ENCODE results near the gene SRSF1. TPM values are rescaled to one million over a fixed set of nuclear protein-coding genes. Genes with fewer than 3 reads are reported as not detected.

SRSF1 gene
- total RNA-seq, 2 experiments from 2014 or later = 115 to 121 TPM

DNA sequence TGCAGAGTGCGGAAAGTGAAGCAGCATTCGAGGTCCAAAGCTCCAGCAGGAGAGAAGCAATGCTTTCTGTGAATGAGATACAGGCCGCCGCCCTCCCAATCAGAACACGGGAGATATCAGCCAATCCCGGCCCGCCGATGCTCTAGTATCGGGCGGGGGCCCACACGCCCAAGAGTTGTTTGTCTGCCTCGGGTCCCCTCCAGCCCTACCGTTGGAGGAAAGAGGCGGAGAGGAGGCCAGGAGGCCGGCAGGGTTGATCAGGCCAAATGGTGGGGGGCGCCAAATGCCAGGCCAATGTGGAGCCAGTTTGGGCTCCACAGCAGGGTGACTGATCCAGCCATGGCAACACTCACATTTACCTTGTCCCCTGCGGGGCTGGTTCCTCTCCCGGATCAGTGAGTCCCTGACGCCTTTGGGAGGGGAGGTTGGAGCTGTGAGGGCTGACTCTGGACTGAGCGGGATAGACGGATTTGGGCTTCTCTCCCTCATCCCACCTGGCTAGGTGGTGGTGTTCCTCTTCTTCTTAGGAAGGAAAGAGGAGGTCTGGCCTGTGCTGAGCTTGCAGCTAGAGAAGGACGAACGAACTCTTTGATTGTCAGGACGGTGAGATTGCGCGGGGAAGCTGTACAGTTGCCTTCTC lies 41.4 kb downstream of the SRSF1 start:
- no peaks in the 10 kb centered on the region for H3K36me3 ChIP-seq (ENCODE audit: insufficient read depth, low read length)
- CTCF ChIA-PET = no interaction called here
- no peak overlapping the region for H3K4me3 ChIP-seq (ENCODE audit: low read length)
- H3K4me3 Mint-ChIP-seq = no peak overlapping the region
- no peak overlapping the region for H3K27ac Mint-ChIP-seq
- no peaks in the 10 kb centered on the region for H3K27me3 ChIP-seq (ENCODE audit: control insufficient read depth in 1 of 2, insufficient read depth in 2 of 2, low read length in 2 of 2)
- DNase-seq = no peak
- POLR2A ChIA-PET = interaction anchor here (0.6 kb wide), 1 partner anchor 15 kb away, joined by 3 read pairs; no protein-coding TSS in a partner anchor
- H3K36me3 Mint-ChIP-seq (ENCODE audit: low read depth) = no peaks in the 10 kb centered on the region
- no peaks in the 10 kb centered on the region for H3K4me1 ChIP-seq (ENCODE audit: insufficient read depth, low read length)
- H3K9me3 Mint-ChIP-seq = no peaks in the 10 kb centered on the region
- H3K27ac ChIP-seq (ENCODE audit: low read depth in 1 of 2, low read length in 2 of 2) = no peak overlapping the region
- no peaks in the 10 kb centered on the region for H3K9me3 ChIP-seq (ENCODE audit: control insufficient read depth in 1 of 2, insufficient read depth in 1 of 2, low read length in 2 of 2)
- H3K27me3 Mint-ChIP-seq = peaks cover 4% of the 10 kb centered on the region
- H3K4me1 Mint-ChIP-seq (ENCODE audit: low read depth) = no peaks in the 10 kb centered on the region
- TF ChIP-seq, protein P1, sequence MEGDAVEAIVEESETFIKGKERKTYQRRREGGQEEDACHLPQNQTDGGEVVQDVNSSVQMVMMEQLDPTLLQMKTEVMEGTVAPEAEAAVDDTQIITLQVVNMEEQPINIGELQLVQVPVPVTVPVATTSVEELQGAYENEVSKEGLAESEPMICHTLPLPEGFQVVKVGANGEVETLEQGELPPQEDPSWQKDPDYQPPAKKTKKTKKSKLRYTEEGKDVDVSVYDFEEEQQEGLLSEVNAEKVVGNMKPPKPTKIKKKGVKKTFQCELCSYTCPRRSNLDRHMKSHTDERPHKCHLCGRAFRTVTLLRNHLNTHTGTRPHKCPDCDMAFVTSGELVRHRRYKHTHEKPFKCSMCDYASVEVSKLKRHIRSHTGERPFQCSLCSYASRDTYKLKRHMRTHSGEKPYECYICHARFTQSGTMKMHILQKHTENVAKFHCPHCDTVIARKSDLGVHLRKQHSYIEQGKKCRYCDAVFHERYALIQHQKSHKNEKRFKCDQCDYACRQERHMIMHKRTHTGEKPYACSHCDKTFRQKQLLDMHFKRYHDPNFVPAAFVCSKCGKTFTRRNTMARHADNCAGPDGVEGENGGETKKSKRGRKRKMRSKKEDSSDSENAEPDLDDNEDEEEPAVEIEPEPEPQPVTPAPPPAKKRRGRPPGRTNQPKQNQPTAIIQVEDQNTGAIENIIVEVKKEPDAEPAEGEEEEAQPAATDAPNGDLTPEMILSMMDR (IDR thresholded peaks at IDR 0.05) = no peak
- ATAC-seq (ENCODE audit: poor library complexity) = no peak
- intact Hi-C loops (cut with DNase I, micrococcal nuclease) = no loop called here

DNA sequence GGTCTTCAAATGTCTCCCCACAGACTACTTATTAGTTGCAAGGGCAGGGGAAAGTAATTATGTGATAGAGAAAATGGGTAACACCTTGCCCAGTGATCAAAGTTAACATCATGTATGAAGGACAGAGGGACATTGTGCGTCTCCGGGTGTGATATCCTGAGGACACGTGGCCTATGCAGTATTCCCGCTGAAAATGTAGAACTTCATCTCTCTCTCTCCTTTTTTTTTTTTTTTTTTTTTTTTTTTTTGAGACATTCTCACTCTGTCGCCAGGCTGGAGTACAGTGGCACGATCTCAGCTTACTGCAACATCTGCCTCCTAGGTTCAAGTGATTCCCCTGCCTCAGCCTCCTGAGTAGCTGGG lies 43.9 kb downstream of the SRSF1 start:
- Mint-ChIP-seq H3K27ac (no peak overlapping the region), H3K27me3 (peaks cover 13% of the 10 kb centered on the region), H3K36me3 (ENCODE audit: low read depth) (no peaks in the 10 kb centered on the region), H3K4me3 (no peak overlapping the region), H3K9me3 (no peaks in the 10 kb centered on the region), H3K4me1 (ENCODE audit: low read depth) (no peaks in the 10 kb centered on the region)
- DNase-seq = no peak
- no peaks in the 10 kb centered on the region for H3K9me3 ChIP-seq (ENCODE audit: control insufficient read depth in 1 of 2, insufficient read depth in 1 of 2, low read length in 2 of 2)
- H3K4me3 ChIP-seq (ENCODE audit: low read length) = no peak overlapping the region
- TF ChIP-seq, protein P1 (IDR thresholded peaks at IDR 0.05) = no peak
- H3K4me1 ChIP-seq (ENCODE audit: insufficient read depth, low read length) = no peaks in the 10 kb centered on the region
- ChIA-PET POLR2A (no interaction called here), CTCF (interaction anchor here (0.7 kb wide), 1 partner anchor 14 kb away, joined by 3 read pairs; no protein-coding TSS in a partner anchor)
- ATAC-seq (ENCODE audit: poor library complexity) = no peak
- no peak overlapping the region for H3K27ac ChIP-seq (ENCODE audit: low read depth in 1 of 2, low read length in 2 of 2)
- no peaks in the 10 kb centered on the region for H3K36me3 ChIP-seq (ENCODE audit: insufficient read depth, low read length)
- peaks cover 0 to 3% of the 10 kb centered on the region in 2 experiments for H3K27me3 ChIP-seq (ENCODE audit: control insufficient read depth in 1 of 2, insufficient read depth in 2 of 2, low read length in 2 of 2)
- intact Hi-C loops (cut with DNase I, micrococcal nuclease) = no loop called here

DNA sequence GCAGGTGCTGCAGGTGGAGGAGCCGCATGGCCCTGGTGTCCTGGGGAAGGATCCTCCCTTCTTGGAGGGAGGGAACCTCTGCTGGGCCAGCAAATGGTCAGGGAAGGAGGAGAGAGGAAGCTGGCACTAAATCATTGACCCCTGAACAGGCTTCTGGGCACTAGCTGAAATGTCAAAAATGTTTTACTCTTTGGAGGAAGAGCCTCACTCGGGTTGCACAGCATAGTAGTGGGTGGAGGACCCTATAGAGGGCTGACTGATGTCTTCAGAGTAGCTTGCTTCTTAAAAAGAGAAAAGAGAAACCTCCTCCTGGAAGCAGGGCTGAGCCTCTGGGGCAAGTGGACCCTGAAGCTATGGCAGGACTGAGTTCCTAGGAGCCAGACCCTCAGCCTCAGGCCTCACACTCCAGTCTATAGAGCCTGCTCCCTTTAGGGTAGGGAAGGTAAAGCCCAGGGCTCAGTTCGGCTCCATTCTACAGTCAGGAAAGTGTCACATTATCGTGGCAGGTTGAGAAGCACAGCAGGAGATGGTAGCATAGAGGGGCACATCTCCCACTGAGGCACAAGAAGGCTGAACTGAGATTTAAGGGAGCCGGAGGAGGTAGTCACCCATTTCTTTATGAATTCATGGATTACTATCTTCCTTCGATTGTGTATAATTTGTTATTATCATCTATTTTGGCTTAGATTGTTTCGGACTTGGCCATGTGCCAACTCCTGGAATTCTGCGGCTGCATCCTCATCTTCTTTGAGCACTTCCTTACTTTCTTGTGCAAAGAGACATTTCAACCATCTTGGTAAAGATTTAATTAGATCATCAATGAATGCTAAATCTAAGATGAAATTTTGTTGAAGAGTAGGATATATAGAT lies 44.5 kb downstream of the SRSF1 start:
- Mint-ChIP-seq H3K4me3 (no peak overlapping the region), H3K9me3 (no peaks in the 10 kb centered on the region), H3K27me3 (peaks cover 19% of the 10 kb centered on the region), H3K4me1 (ENCODE audit: low read depth) (peaks cover 1% of the 10 kb centered on the region), H3K36me3 (ENCODE audit: low read depth) (no peaks in the 10 kb centered on the region), H3K27ac (no peak overlapping the region)
- Histone ChIP-seq H3K27ac (ENCODE audit: low read depth in 1 of 2, low read length in 2 of 2) (no peak overlapping the region), H3K4me1 (ENCODE audit: insufficient read depth, low read length) (no peaks in the 10 kb centered on the region), H3K4me3 (ENCODE audit: low read length) (no peak overlapping the region), H3K36me3 (ENCODE audit: insufficient read depth, low read length) (no peaks in the 10 kb centered on the region), H3K27me3 (ENCODE audit: control insufficient read depth in 1 of 2, insufficient read depth in 2 of 2, low read length in 2 of 2) (peaks cover 0 to 3% of the 10 kb centered on the region in 2 experiments), H3K9me3 (ENCODE audit: control insufficient read depth in 1 of 2, insufficient read depth in 1 of 2, low read length in 2 of 2) (no peaks in the 10 kb centered on the region)
- ChIA-PET POLR2A (no interaction called here), CTCF (no interaction called here)
- DNase-seq (no peak), ATAC-seq (ENCODE audit: poor library complexity) (no peak)
- TF ChIP-seq, protein P1 (IDR thresholded peaks at IDR 0.05) = no peak
- intact Hi-C loops (cut with DNase I, micrococcal nuclease) = no loop called here

Data from CD4-positive, alpha-beta T cell (primary cell).